HCT116 (cell line): ENCODE data around the gene NCMAP. TPM values are rescaled to one million over a fixed set of nuclear protein-coding genes. Genes with fewer than 3 reads are reported as not detected.

Experiments used
- ATAC-seq: fragments of 200-7000 bp; cut with Tn5 transposase; 2 replicates; pipeline ENCODE4 v1.9.1; 2020; ENCODE audit warnings: mild to moderate bottlenecking, moderate library complexity
- BruUV-seq: library from RNA; stranded (reverse); fragments of 400-500 nt; replicated peaks from 2 replicates; lab custom pipeline; 2021; lab: Mats Ljungman, UMichigan
- CTCF ChIA-PET: fragments of 300-600 bp; sonication (Branson Sonifier 250); formaldehyde crosslinking; loops from one replicate; lab custom pipeline; 2021; ENCODE audit warnings: antibody characterized with exemption; lab: Charles Lee
- POLR2A ChIA-PET: fragments of 300-600, 350-600 bp; sonication (Branson Sonifier 250); formaldehyde crosslinking; loops from one replicate; lab custom pipeline; 2021; ENCODE audit warnings: antibody characterized with exemption; lab: Charles Lee
- RAD21 ChIA-PET, 2 experiments: fragments of 300-600 bp; sonication (Branson Sonifier 250); formaldehyde crosslinking; loops; one replicate each; lab custom pipeline; 2023; ENCODE audit warnings: low total read pairs in 2 of 2; ENCODE audit not compliant: uncharacterized antibody in 2 of 2, unreplicated experiment in 2 of 2, low non-redundant PET in 1 of 2; lab: Charles Lee
- DNase-seq: peaks from one replicate; pipeline ENCODE4 v3.0.0-alpha.2; 2010; ENCODE audit warnings: low read depth, low spot score
- H2AFZ ChIP-seq: fragments of 200-600 bp; shearing (Covaris generic), sonication (generic); 2 replicates; pipeline ENCODE4 v1.6.1; 2017; ENCODE audit warnings: low read depth, mixed run types, mixed read lengths, antibody characterized with exemption, low read length; ENCODE audit not compliant: poor library complexity, severe bottlenecking
- H3K27ac ChIP-seq: 2 replicates; pipeline ENCODE4 v1.5.1; 2012; ENCODE audit warnings: low read depth, low read length
- H3K27me3 ChIP-seq: fragments of 200-600 bp; sonication (generic); 2 replicates; pipeline ENCODE4 v1.6.1; 2016; ENCODE audit warnings: mixed run types, low read length, mixed read lengths; ENCODE audit not compliant: insufficient read depth
- H3K36me3 ChIP-seq, 2 experiments: fragments of 200-500 bp in 1 of 2; fragments of 200-600 bp in 1 of 2; sonication (Bioruptor generic) in 1 of 2; sonication (generic) in 1 of 2; 2 replicates each; pipeline versions ENCODE4 v1.5.1 to v1.6.1; 2014 to 2016; ENCODE audit warnings: low read length in 2 of 2, inconsistent platforms in 1 of 2, mixed read lengths in 1 of 2, mixed run types in 1 of 2; ENCODE audit not compliant: insufficient read depth in 2 of 2, control insufficient read depth in 1 of 2
- H3K4me1 ChIP-seq, 2 experiments: fragments of 200-600 bp in 1 of 2; sonication (generic) in 1 of 2; 2 replicates each; pipeline versions ENCODE4 v1.5.1 to v1.6.1; 2012 to 2017; ENCODE audit warnings: low read length in 2 of 2, inconsistent platforms in 1 of 2, mild to moderate bottlenecking in 1 of 2, mixed read lengths in 1 of 2, mixed run types in 1 of 2, moderate library complexity in 1 of 2; ENCODE audit not compliant: insufficient read depth in 2 of 2, control insufficient read depth in 1 of 2
- H3K4me2 ChIP-seq: fragments of 200-600 bp; sonication (generic); 2 replicates; pipeline ENCODE4 v1.6.1; 2017; ENCODE audit warnings: mixed run types, low read length, mixed read lengths
- H3K4me3 ChIP-seq, 2 experiments: fragments of 200-600 bp in 1 of 2; sonication (generic) in 1 of 2; replicated peaks in 1 of 2; 2 replicates each; pipeline ENCODE4 v1.5.1; 2011 to 2016; ENCODE audit warnings: low read length in 2 of 2, control low read depth in 1 of 2, low read depth in 1 of 2, mild to moderate bottlenecking in 1 of 2, mixed read lengths in 1 of 2, mixed run types in 1 of 2
- H3K79me2 ChIP-seq: fragments of 200-600 bp; sonication (generic); 2 replicates; pipeline ENCODE4 v1.6.1; 2017; ENCODE audit warnings: mild to moderate bottlenecking, mixed run types, low read length, moderate library complexity, mixed read lengths; ENCODE audit not compliant: insufficient read depth
- H3K9ac ChIP-seq: fragments of 200-600 bp; sonication (generic); 2 replicates; pipeline ENCODE4 v1.6.1; 2016; ENCODE audit warnings: low read length, mixed read lengths
- H3K9me2 ChIP-seq: fragments of 200-600 bp; sonication (generic), shearing (Covaris generic); 2 replicates; pipeline ENCODE4 v1.6.1; 2017; ENCODE audit warnings: mixed run types, mild to moderate bottlenecking, moderate library complexity; ENCODE audit not compliant: insufficient read depth
- H3K9me3 ChIP-seq, 2 experiments: fragments of 200-500 bp in 1 of 2; fragments of 200-600 bp in 1 of 2; sonication (Bioruptor generic) in 1 of 2; sonication (generic) in 1 of 2; 2 replicates each; pipeline ENCODE4 v1.6.1; 2014 to 2017; ENCODE audit warnings: low read length in 2 of 2, mixed read lengths in 2 of 2, inconsistent platforms in 1 of 2, low read depth in 1 of 2, mild to moderate bottlenecking in 1 of 2, mixed run types in 1 of 2, moderate library complexity in 1 of 2; ENCODE audit not compliant: control insufficient read depth in 1 of 2, insufficient read depth in 1 of 2
- H4K20me1 ChIP-seq: fragments of 200-600 bp; sonication (generic), shearing (Covaris generic); 2 replicates; pipeline ENCODE4 v1.6.1; 2017; ENCODE audit warnings: mixed run types, mild to moderate bottlenecking, moderate library complexity; ENCODE audit not compliant: insufficient read depth
- CBX3 ChIP-seq: IDR thresholded peaks from 2 replicates; pipeline ENCODE4 v1.6.1; 2012; ENCODE audit warnings: low read depth
- CEBPB ChIP-seq: IDR thresholded peaks from 2 replicates; pipeline ENCODE4 v1.6.1; 2012; ENCODE audit warnings: low read depth
- EGR1 ChIP-seq: IDR thresholded peaks from 2 replicates; pipeline ENCODE4 v1.6.1; 2012; ENCODE audit warnings: low read depth
- ELF1 ChIP-seq: IDR thresholded peaks from 2 replicates; pipeline ENCODE4 v1.6.1; 2012; ENCODE audit warnings: low read depth, borderline replicate concordance
- EZH2 ChIP-seq: fragments of 200-600 bp; sonication (generic); IDR thresholded peaks from 2 replicates; pipeline ENCODE4 v1.6.1; 2017; ENCODE audit warnings: antibody characterized with exemption, mixed run types
- EZH2phosphoT487 ChIP-seq: fragments of 200-600 bp; IDR thresholded peaks from 2 replicates; pipeline ENCODE4 v1.6.1; 2018; ENCODE audit warnings: antibody characterized with exemption, borderline replicate concordance
- JUND ChIP-seq: IDR thresholded peaks from 2 replicates; pipeline ENCODE4 v1.6.1; 2012
- POLR2AphosphoS5 ChIP-seq: IDR thresholded peaks from 2 replicates; pipeline ENCODE4 v1.6.1; 2011; ENCODE audit warnings: mild to moderate bottlenecking, low read depth, low read length, moderate library complexity
- SIN3A ChIP-seq: IDR thresholded peaks from 2 replicates; pipeline ENCODE4 v1.6.1; 2012; ENCODE audit warnings: low read depth
- TCF7L2 ChIP-seq: IDR thresholded peaks from 2 replicates; pipeline ENCODE4 v1.7.0; 2011; ENCODE audit warnings: borderline replicate concordance, inconsistent platforms; ENCODE audit not compliant: insufficient read depth, insufficient read length; ENCODE audit errors: extremely low read depth
- YY1 ChIP-seq: IDR thresholded peaks from 2 replicates; pipeline ENCODE4 v1.6.1; 2011; ENCODE audit warnings: low read length, low read depth, moderate library complexity, mild to moderate bottlenecking; ENCODE audit not compliant: insufficient replicate concordance; ENCODE audit errors: extremely low read depth
- intact Hi-C: fragments of 100-400 bp; cut with micrococcal nuclease; formaldehyde crosslinking; loops from 2 replicates; pipeline ENCODE4 v1.10.0; 2022
- total RNA-seq: library from RNA; stranded (reverse); gene quantifications from one replicate; pipeline ENCODE4 v1.2.1, GENCODE V29; 2021; ENCODE audit not compliant: unreplicated experiment
- TF ChIP-seq, protein P1 (sequence below): IDR thresholded peaks from 2 replicates; pipeline ENCODE4 v1.6.1; 2011; ENCODE audit warnings: mild to moderate bottlenecking, low read length, moderate library complexity; ENCODE audit not compliant: insufficient replicate concordance; ENCODE audit errors: extremely low read depth
- TF ChIP-seq, protein P2 (sequence below): IDR thresholded peaks from 2 replicates; pipeline ENCODE4 v1.6.1; 2012; ENCODE audit warnings: low read depth

NCMAP gene
- total RNA-seq, 1 experiment from 2014 or later = 0.84 TPM

DNA sequence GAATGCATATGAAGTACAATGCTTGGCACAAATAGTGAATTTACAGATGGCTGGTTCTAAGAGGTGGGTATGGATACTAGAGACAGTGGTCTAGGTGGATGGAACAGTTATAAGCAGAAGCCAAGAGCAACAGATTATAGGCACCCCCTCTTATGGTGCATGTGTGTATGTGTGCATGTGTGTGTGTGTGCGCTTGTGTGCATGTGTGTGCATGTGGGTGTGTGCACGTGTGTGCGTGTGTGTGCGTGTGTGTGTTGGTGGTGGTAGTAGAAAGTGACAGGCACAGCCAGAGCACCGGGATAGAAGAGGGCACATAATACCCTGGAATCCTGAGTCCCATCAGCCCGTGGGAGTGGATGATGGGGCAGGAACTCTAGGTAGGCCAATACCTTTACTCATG is 1.3 kb downstream of the NCMAP start (continued):
- TF ChIP-seq POLR2AphosphoS5 = no peak

DNA sequence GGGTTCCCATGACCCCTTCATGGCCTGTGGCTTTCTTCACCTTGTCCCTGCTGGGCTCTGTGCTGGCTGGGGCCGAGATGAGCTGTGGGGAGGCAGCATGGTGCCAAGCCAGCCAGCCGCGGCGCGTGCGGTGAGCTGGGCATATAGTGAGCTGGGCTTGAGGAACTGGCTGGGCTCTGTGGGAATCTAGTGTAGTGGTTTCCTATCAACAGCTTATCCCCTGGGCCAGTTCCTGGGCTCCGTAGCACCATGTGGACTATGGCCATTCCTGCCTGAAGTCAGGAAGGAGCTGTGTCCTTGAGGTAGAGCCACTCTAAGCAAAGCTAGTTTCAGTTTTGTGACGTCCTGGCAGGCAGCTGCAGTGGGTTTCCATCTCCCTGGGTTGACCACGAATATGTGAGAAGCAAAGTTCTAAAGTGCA is 1.8 kb downstream of the NCMAP start:
- ATAC-seq (no peak), DNase-seq (no peak)
- Histone ChIP-seq H3K9ac (no peak overlapping the region), H3K9me3 (no peaks in the 10 kb centered on the region), H2AFZ (no peak overlapping the region), H3K9me2 (no peaks in the 10 kb centered on the region), H3K27me3 (no peaks in the 10 kb centered on the region), H4K20me1 (no peaks in the 10 kb centered on the region), H3K79me2 (no peaks in the 10 kb centered on the region), H3K36me3 (no peaks in the 10 kb centered on the region), H3K4me2 (no peak overlapping the region), H3K27ac (no peak overlapping the region), H3K4me1 (peaks cover 33 to 39% of the 10 kb centered on the region in 2 experiments; a peak in 3 of 4 replicates), H3K4me3 (no peak overlapping the region)
- CTCF ChIA-PET = interaction anchor here (1.4 kb wide), 1 partner anchor 16 kb away, joined by 4 read pairs; no protein-coding TSS in a partner anchor
- intact Hi-C loops = no loop called here
- BruUV-seq = no TSS peak
- RAD21 ChIA-PET = no interaction called here
- POLR2A ChIA-PET = no interaction called here
- no peak for TF ChIP-seq CEBPB
- TF ChIP-seq EGR1 = no peak
- TF ChIP-seq JUND = no peak
- TF ChIP-seq CBX3 = no peak
- TF ChIP-seq EZH2phosphoT487 = no peak
- TF ChIP-seq, protein P1, sequence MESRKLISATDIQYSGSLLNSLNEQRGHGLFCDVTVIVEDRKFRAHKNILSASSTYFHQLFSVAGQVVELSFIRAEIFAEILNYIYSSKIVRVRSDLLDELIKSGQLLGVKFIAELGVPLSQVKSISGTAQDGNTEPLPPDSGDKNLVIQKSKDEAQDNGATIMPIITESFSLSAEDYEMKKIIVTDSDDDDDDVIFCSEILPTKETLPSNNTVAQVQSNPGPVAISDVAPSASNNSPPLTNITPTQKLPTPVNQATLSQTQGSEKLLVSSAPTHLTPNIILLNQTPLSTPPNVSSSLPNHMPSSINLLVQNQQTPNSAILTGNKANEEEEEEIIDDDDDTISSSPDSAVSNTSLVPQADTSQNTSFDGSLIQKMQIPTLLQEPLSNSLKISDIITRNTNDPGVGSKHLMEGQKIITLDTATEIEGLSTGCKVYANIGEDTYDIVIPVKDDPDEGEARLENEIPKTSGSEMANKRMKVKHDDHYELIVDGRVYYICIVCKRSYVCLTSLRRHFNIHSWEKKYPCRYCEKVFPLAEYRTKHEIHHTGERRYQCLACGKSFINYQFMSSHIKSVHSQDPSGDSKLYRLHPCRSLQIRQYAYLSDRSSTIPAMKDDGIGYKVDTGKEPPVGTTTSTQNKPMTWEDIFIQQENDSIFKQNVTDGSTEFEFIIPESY = no peak
- TF ChIP-seq ELF1 = no peak
- no peak for TF ChIP-seq TCF7L2
- no peak for TF ChIP-seq YY1
- no peak for TF ChIP-seq SIN3A
- no peak for TF ChIP-seq EZH2
- TF ChIP-seq, protein P2, sequence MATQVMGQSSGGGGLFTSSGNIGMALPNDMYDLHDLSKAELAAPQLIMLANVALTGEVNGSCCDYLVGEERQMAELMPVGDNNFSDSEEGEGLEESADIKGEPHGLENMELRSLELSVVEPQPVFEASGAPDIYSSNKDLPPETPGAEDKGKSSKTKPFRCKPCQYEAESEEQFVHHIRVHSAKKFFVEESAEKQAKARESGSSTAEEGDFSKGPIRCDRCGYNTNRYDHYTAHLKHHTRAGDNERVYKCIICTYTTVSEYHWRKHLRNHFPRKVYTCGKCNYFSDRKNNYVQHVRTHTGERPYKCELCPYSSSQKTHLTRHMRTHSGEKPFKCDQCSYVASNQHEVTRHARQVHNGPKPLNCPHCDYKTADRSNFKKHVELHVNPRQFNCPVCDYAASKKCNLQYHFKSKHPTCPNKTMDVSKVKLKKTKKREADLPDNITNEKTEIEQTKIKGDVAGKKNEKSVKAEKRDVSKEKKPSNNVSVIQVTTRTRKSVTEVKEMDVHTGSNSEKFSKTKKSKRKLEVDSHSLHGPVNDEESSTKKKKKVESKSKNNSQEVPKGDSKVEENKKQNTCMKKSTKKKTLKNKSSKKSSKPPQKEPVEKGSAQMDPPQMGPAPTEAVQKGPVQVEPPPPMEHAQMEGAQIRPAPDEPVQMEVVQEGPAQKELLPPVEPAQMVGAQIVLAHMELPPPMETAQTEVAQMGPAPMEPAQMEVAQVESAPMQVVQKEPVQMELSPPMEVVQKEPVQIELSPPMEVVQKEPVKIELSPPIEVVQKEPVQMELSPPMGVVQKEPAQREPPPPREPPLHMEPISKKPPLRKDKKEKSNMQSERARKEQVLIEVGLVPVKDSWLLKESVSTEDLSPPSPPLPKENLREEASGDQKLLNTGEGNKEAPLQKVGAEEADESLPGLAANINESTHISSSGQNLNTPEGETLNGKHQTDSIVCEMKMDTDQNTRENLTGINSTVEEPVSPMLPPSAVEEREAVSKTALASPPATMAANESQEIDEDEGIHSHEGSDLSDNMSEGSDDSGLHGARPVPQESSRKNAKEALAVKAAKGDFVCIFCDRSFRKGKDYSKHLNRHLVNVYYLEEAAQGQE = no peak
